Caco-2 (cell line): ENCODE data around the gene MED10. TPM values are rescaled to one million over a fixed set of nuclear protein-coding genes. Genes with fewer than 3 reads are reported as not detected.

Experiments used
- BruUV-seq: library from RNA; stranded (reverse); fragments of 400-500 nt; replicated peaks from 2 replicates; lab custom pipeline; 2021; lab: Mats Ljungman, UMichigan
- CTCF ChIA-PET: fragments of 300-600 bp; sonication (Branson Sonifier 250); formaldehyde crosslinking; loops from one replicate; lab custom pipeline; 2022; ENCODE audit warnings: antibody characterized with exemption; lab: Charles Lee
- POLR2A ChIA-PET: fragments of 300-600 bp; sonication (Branson Sonifier 250); formaldehyde crosslinking; loops from one replicate; lab custom pipeline; 2022; ENCODE audit warnings: antibody characterized with exemption; lab: Charles Lee
- DNase-seq, 2 experiments: peaks; one replicate each; pipeline versions ENCODE4 v3.0.0 to v3.0.0-alpha.2; 2020 to 2022
- H3K27me3 ChIP-seq: replicated peaks from 2 replicates; pipeline ENCODE4 v1.6.0; 2011; ENCODE audit warnings: low read length; ENCODE audit not compliant: control insufficient read depth, insufficient read depth
- H3K36me3 ChIP-seq: 2 replicates; pipeline ENCODE4 v1.5.1; 2011; ENCODE audit warnings: low read length; ENCODE audit not compliant: control insufficient read depth, insufficient read depth
- H3K4me1 ChIP-seq: fragments of 250-450 bp; sonication (Bioruptor Pico); 2 replicates; pipeline ENCODE4 v1.5.1; 2020; ENCODE audit warnings: mild to moderate bottlenecking
- H3K4me3 ChIP-seq: 2 replicates; pipeline ENCODE4 v1.5.1; 2011; ENCODE audit warnings: low read depth, mild to moderate bottlenecking, control low read depth, low read length
- H3K9me3 ChIP-seq: fragments of 250-450 bp; sonication (Bioruptor Pico); 2 replicates; pipeline ENCODE4 v1.5.1; 2020; ENCODE audit warnings: mild to moderate bottlenecking, moderate library complexity
- H3K27ac Mint-ChIP-seq: one replicate; pipeline ENCODE4 v1.8.0; 2022; ENCODE audit warnings: mixed read lengths; ENCODE audit not compliant: unreplicated experiment
- H3K27me3 Mint-ChIP-seq: one replicate; pipeline ENCODE4 v1.8.0; 2022; ENCODE audit warnings: mixed read lengths; ENCODE audit not compliant: insufficient read depth, unreplicated experiment
- H3K36me3 Mint-ChIP-seq: one replicate; pipeline ENCODE4 v1.8.0; 2022; ENCODE audit warnings: mild to moderate bottlenecking, mixed read lengths; ENCODE audit not compliant: insufficient read depth, unreplicated experiment
- H3K4me1 Mint-ChIP-seq: one replicate; pipeline ENCODE4 v1.8.0; 2022; ENCODE audit warnings: low read depth, mixed read lengths; ENCODE audit not compliant: unreplicated experiment
- H3K4me3 Mint-ChIP-seq: one replicate; pipeline ENCODE4 v1.8.0; 2022; ENCODE audit warnings: mild to moderate bottlenecking, moderate library complexity, mixed read lengths; ENCODE audit not compliant: unreplicated experiment
- H3K9me3 Mint-ChIP-seq: one replicate; pipeline ENCODE4 v1.8.0; 2022; ENCODE audit warnings: mixed read lengths; ENCODE audit not compliant: unreplicated experiment
- intact Hi-C: fragments of 100-400 bp; cut with micrococcal nuclease; formaldehyde crosslinking; loops from one replicate; pipeline ENCODE4 v1.10.0; 2022; ENCODE audit not compliant: unreplicated experiment
- total RNA-seq: library from RNA; stranded (reverse); gene quantifications from 2 replicates; pipeline ENCODE4 v1.2.3, GENCODE V29; 2022
- TF ChIP-seq, protein P1 (sequence below), 2 experiments: fragments of 200-600 bp in 1 of 2; IDR thresholded peaks; 1 replicate in 1 of 2; 2 replicates in 1 of 2; pipeline versions ENCODE4 v1.5.1 to v1.8.0; 2011 to 2022; ENCODE audit warnings: antibody characterized with exemption in 1 of 2, control low read depth in 1 of 2, inconsistent platforms in 1 of 2, low read depth in 1 of 2, low read length in 1 of 2, mild to moderate bottlenecking in 1 of 2, moderate library complexity in 1 of 2; ENCODE audit not compliant: insufficient read depth in 1 of 2, severe bottlenecking in 1 of 2, unreplicated experiment in 1 of 2

The MED10 gene
- total RNA-seq, 1 experiment from 2014 or later = 50.6 TPM

GRCh38 chr5:6395102-6395445 lies 16.7 kb upstream of the MED10 start:
- Histone ChIP-seq H3K4me3 (no peak overlapping the region), H3K36me3 (no peaks in the 10 kb centered on the region), H3K4me1 (no peaks in the 10 kb centered on the region), H3K9me3 (no peaks in the 10 kb centered on the region; the same call in 1 of the 2 replicates), H3K27me3 (no peaks in the 10 kb centered on the region)
- Mint-ChIP-seq H3K27me3 (peaks cover 25% of the 10 kb centered on the region), H3K4me1 (no peaks in the 10 kb centered on the region), H3K36me3 (no peaks in the 10 kb centered on the region), H3K4me3 (no peak overlapping the region), H3K9me3 (no peaks in the 10 kb centered on the region), H3K27ac (no peak overlapping the region)
- TF ChIP-seq, protein P1, sequence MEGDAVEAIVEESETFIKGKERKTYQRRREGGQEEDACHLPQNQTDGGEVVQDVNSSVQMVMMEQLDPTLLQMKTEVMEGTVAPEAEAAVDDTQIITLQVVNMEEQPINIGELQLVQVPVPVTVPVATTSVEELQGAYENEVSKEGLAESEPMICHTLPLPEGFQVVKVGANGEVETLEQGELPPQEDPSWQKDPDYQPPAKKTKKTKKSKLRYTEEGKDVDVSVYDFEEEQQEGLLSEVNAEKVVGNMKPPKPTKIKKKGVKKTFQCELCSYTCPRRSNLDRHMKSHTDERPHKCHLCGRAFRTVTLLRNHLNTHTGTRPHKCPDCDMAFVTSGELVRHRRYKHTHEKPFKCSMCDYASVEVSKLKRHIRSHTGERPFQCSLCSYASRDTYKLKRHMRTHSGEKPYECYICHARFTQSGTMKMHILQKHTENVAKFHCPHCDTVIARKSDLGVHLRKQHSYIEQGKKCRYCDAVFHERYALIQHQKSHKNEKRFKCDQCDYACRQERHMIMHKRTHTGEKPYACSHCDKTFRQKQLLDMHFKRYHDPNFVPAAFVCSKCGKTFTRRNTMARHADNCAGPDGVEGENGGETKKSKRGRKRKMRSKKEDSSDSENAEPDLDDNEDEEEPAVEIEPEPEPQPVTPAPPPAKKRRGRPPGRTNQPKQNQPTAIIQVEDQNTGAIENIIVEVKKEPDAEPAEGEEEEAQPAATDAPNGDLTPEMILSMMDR (IDR thresholded peaks at IDR 0.05; ENCODE audit: insufficient read depth in 1 of 2, low read depth in 1 of 2, low read length in 1 of 2, severe bottlenecking in 1 of 2, unreplicated experiment in 1 of 2) = no peak
- intact Hi-C loops = no loop called here
- POLR2A ChIA-PET = no interaction called here
- BruUV-seq = no TSS peak
- no peak for DNase-seq
- CTCF ChIA-PET = no interaction called here

- no peak for DNase-seq
- intact Hi-C loops = no loop called here
- CTCF ChIA-PET = no interaction called here
- no peaks in the 10 kb centered on the region; the same call in 1 of the 2 replicates for H3K9me3 ChIP-seq
- Mint-ChIP-seq H3K27me3 (peaks cover 26% of the 10 kb centered on the region), H3K4me3 (no peak overlapping the region), H3K36me3 (no peaks in the 10 kb centered on the region), H3K9me3 (no peaks in the 10 kb centered on the region), H3K27ac (no peak overlapping the region), H3K4me1 (no peaks in the 10 kb centered on the region)
- TF ChIP-seq, protein P1 (IDR thresholded peaks at IDR 0.05; ENCODE audit: insufficient read depth in 1 of 2, low read depth in 1 of 2, low read length in 1 of 2, severe bottlenecking in 1 of 2, unreplicated experiment in 1 of 2) = no peak
- H3K4me3 ChIP-seq = no peak overlapping the region
- H3K36me3 ChIP-seq = no peaks in the 10 kb centered on the region
- no TSS peak for BruUV-seq
- POLR2A ChIA-PET = no interaction called here
- no peaks in the 10 kb centered on the region for H3K4me1 ChIP-seq
- no peaks in the 10 kb centered on the region for H3K27me3 ChIP-seq
Measured at GRCh38 chr5:6394429-6395101, 16.2 kb upstream of the MED10 start.

- intact Hi-C loops = no loop called here
- POLR2A ChIA-PET = no interaction called here
- Histone ChIP-seq H3K9me3 (no peaks in the 10 kb centered on the region; the same call in 1 of the 2 replicates), H3K27me3 (no peaks in the 10 kb centered on the region), H3K4me3 (no peak overlapping the region), H3K4me1 (no peaks in the 10 kb centered on the region), H3K36me3 (no peaks in the 10 kb centered on the region)
- Mint-ChIP-seq H3K27me3 (peaks cover 28% of the 10 kb centered on the region), H3K27ac (no peak overlapping the region), H3K9me3 (no peaks in the 10 kb centered on the region), H3K4me3 (no peak overlapping the region), H3K4me1 (no peaks in the 10 kb centered on the region), H3K36me3 (no peaks in the 10 kb centered on the region)
- BruUV-seq = no TSS peak
- TF ChIP-seq, protein P1 (IDR thresholded peaks at IDR 0.05; ENCODE audit: insufficient read depth in 1 of 2, low read depth in 1 of 2, low read length in 1 of 2, severe bottlenecking in 1 of 2, unreplicated experiment in 1 of 2) = no peak
- CTCF ChIA-PET = no interaction called here
- DNase-seq = no peak
Measured at GRCh38 chr5:6393596-6394194, 15.3 kb upstream of the MED10 start.
